GM18867 (cell line): Measurements from ENCODE around the gene KDM2B.
A peak's percentile ranks its signal among the peaks of the same experiment; 100 is the strongest.

ENCODE experiments used
- ATAC-seq: cut with Tn5 transposase; IDR thresholded peaks from one replicate; pipeline ENCODE4 v1.9.1; 2021; ENCODE audit warnings: mild to moderate bottlenecking, moderate library complexity; ENCODE audit not compliant: unreplicated experiment

Gene KDM2B

GRCh38 chr12:121440768-121441167 lies 140.1 kb downstream of the KDM2B start:
- no peak for ATAC-seq

GRCh38 chr12:121439715-121440114 lies 141.1 kb downstream of the KDM2B start:
- no peak for ATAC-seq

- no peak for ATAC-seq
These were observed 141.9 kb downstream of the KDM2B start for GRCh38 chr12:121438905-121439304.

GRCh38 chr12:121436706-121437105 lies 144.1 kb downstream of the KDM2B start:
- ATAC-seq = no peak

- ATAC-seq = no peak
These were observed 147.9 kb downstream of the KDM2B start for GRCh38 chr12:121432740-121433480.

GRCh38 chr12:121430833-121431415 lies 149.9 kb downstream of the KDM2B start:
- ATAC-seq = no peak

GRCh38 chr12:121428883-121429282 lies 151.9 kb downstream of the KDM2B start:
- ATAC-seq = no peak

GRCh38 chr12:121427556-121428050 lies 153.2 kb downstream of the KDM2B start:
- no peak for ATAC-seq

- ATAC-seq = no peak
These were observed 156.2 kb downstream of the KDM2B start for GRCh38 chr12:121424624-121424975.

GRCh38 chr12:121423682-121424623 lies 156.9 kb downstream of the KDM2B start:
- ATAC-seq = no peak

GRCh38 chr12:121423253-121423652 lies 157.6 kb downstream of the KDM2B start:
- ATAC-seq = no peak

- no peak for ATAC-seq
These were observed 160.7 kb downstream of the KDM2B start for GRCh38 chr12:121420109-121420508.

GRCh38 chr12:121417847-121418246 lies 163.0 kb downstream of the KDM2B start:
- ATAC-seq = no peak

- ATAC-seq = no peak
These were observed 166.9 kb downstream of the KDM2B start for GRCh38 chr12:121413917-121414316.

GRCh38 chr12:121405211-121405610 lies 175.6 kb downstream of the KDM2B start:
- no peak for ATAC-seq

GRCh38 chr12:121404734-121405133 lies 176.1 kb downstream of the KDM2B start:
- ATAC-seq = no peak

- ATAC-seq = no peak
These were observed 177.1 kb downstream of the KDM2B start for GRCh38 chr12:121403721-121404120.

GRCh38 chr12:121400332-121401139 lies 180.3 kb downstream of the KDM2B start:
- ATAC-seq = peak; percentile 44

- ATAC-seq = peak; percentile 91
These were observed 181.2 kb downstream of the KDM2B start, which contains the start of gene RNF34 for GRCh38 chr12:121399391-121400331. TSS of gene RNF34 (plus strand) at chr12:121400118. CDS start at chr12:121400213, 95 bp downstream.
